Small intestine (tissue), 7 donors: ENCODE results near the gene JAKMIP1. TPM values are rescaled to one million over a fixed set of nuclear protein-coding genes. Genes with fewer than 3 reads are reported as not detected.

ENCODE experiments used
- DNase-seq, 2 donors: peaks; one replicate each; pipeline versions ENCODE4 v3.0.0 to v3.0.0-alpha.2; 2013
- FAIRE-seq: peaks from 2 replicates; lab custom pipeline; 2012; peaks lifted over from hg19 to GRCh38; lab: Jason Lieb, UNC
- H3K27ac ChIP-seq, 3 donors: one replicate each; pipeline ENCODE4 v1.5.1; 2013; ENCODE audit warnings: low read length in 2 of 3, mild to moderate bottlenecking in 2 of 3, control low read depth in 1 of 3, inconsistent platforms in 1 of 3, low read depth in 1 of 3, moderate library complexity in 1 of 3
- H3K27me3 ChIP-seq, 3 donors: one replicate each; pipeline ENCODE4 v1.6.1; 2013; ENCODE audit warnings: low read length in 3 of 3, inconsistent platforms in 1 of 3; ENCODE audit not compliant: control insufficient read depth in 3 of 3, insufficient read depth in 3 of 3
- H3K36me3 ChIP-seq, 3 donors: one replicate each; pipeline ENCODE4 v1.6.1; 2013; ENCODE audit warnings: low read length in 3 of 3, inconsistent platforms in 1 of 3, low read depth in 1 of 3, mild to moderate bottlenecking in 1 of 3, moderate library complexity in 1 of 3; ENCODE audit not compliant: control insufficient read depth in 3 of 3, insufficient read depth in 2 of 3
- H3K4me1 ChIP-seq, 3 donors: one replicate each; pipeline ENCODE4 v1.6.1; 2013; ENCODE audit warnings: low read length in 2 of 3, inconsistent platforms in 1 of 3, low read depth in 1 of 3, mild to moderate bottlenecking in 1 of 3, moderate library complexity in 1 of 3; ENCODE audit not compliant: control insufficient read depth in 3 of 3, insufficient read depth in 2 of 3
- H3K4me3 ChIP-seq, 3 donors: one replicate each; pipeline ENCODE4 v1.5.1; 2013; ENCODE audit warnings: low read length in 3 of 3, control low read depth in 1 of 3, inconsistent platforms in 1 of 3, low read depth in 1 of 3, mild to moderate bottlenecking in 1 of 3, moderate library complexity in 1 of 3
- H3K9me3 ChIP-seq, 2 donors: one replicate each; pipeline ENCODE4 v1.6.1; 2013; ENCODE audit warnings: low read depth in 1 of 2, low read length in 1 of 2; ENCODE audit not compliant: control insufficient read depth in 2 of 2, insufficient read depth in 1 of 2
- WGBS, 3 donors: extraction: QIAGEN DNeasy Blood & Tissue Kit; methylation state at CpG; one replicate each; pipeline ENCODE4 v1.1.7; 2013; 5-methylcytosine and 5-hydroxymethylcytosine counted together
- polyA plus RNA-seq, 4 donors: library from polyadenylated mRNA; stranded (reverse) in 3 of 4; unstranded in 1 of 4; fragments of 200-250 nt in 3 of 4; fragments of 120-200 nt in 1 of 4; gene quantifications; one replicate each; pipeline versions ENCODE4 v1.2.1 to v1.2.3, GENCODE V29; 2013
- donor health status: healthy with polysubstance abuse.
- donor health status: control.
- donor health status: control.
- donor health status: Bipolar disorder and iron deficiency.
- donor health status: healthy.

Gene JAKMIP1
- polyA plus RNA-seq, 4 donors, result 0.25 to 1.8 (median 1.0) TPM

DNA sequence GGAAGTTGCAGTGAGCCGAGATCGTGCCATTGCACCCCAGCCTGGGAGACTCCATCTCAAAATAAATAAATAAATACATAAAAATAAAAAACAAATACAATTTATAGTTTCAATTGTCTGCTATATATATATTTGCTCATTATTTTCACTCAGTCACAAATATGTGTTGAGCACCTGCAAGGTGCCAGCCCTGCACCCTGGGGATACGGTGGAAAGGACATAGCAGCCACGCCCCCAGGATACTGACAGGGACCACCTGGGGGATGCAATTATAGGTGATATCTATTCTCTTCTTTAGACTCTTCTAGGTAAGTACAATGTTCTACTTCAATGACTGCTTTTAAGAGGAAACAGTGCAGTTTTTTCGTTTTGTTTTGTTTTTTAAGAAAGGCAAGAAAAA is 85.0 kb downstream of the JAKMIP1 start:
- 47 to 60% (median 56%) methylated on average over 5 of the region's 5 CpGs for WGBS, 3 donors
- no peak for FAIRE-seq
- Histone ChIP-seq H3K27me3 (peaks cover 0 to 3% (median 0%) of the 10 kb centered on the region in 3 donors), H3K4me3 (no peak overlapping the region), H3K9me3 (no peaks in the 10 kb centered on the region), H3K27ac (no peak overlapping the region), H3K36me3 (no peaks in the 10 kb centered on the region), H3K4me1 (no peaks in the 10 kb centered on the region)
- DNase-seq, result no peak

DNA sequence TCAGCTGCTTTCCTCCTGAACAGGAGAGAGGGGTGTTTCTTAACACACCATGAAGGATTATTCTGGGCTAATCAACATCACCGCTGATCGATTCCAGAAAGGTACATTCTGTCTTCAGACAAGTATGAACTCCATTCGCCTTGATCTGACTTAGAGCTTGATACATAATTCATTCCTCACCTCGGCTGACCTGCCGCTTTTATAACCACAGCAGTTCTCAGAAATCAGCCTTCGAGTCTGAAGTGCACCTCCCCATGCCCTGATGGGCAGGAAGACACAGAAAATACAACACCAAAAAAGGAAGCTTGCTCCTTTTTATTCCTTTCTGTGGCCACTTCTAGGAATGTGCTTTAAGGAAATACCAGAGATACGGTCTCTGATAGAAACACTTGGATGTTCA is 85.7 kb downstream of the JAKMIP1 start:
- peaks cover 0 to 3% (median 0%) of the 10 kb centered on the region in 3 donors for H3K27me3 ChIP-seq
- H3K4me3 ChIP-seq, result no peak overlapping the region
- FAIRE-seq, result no peak
- no peak for DNase-seq
- no peaks in the 10 kb centered on the region for H3K36me3 ChIP-seq
- no peaks in the 10 kb centered on the region for H3K9me3 ChIP-seq
- 65 to 67% (median 66%) methylated on average over 7 of the region's 7 CpGs for WGBS, 3 donors
- no peaks in the 10 kb centered on the region for H3K4me1 ChIP-seq
- no peak overlapping the region for H3K27ac ChIP-seq

DNA sequence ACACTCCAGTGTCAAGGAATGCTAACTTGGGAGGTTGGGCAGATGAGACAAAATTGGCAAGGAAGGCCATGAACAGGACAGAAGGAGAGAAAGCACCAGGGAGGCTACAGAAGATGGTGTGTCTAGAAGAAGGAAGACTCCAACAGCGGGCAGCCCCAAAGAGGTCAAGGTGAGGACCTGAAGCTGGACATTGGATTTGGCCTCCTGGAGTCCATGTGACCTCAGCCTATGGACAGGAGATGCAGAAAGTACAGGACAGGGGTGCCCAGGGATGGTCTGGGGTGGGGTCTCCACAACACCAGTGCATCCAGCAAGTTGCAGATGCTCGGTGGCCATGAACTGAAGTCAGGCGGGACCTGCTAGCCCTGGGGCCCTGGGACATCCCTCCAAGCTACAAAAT is 86.2 kb downstream of the JAKMIP1 start:
- WGBS, 3 donors, result 80 to 96% (median 91%) methylated on average over 3 of the region's 3 CpGs
- FAIRE-seq, result no peak

DNA sequence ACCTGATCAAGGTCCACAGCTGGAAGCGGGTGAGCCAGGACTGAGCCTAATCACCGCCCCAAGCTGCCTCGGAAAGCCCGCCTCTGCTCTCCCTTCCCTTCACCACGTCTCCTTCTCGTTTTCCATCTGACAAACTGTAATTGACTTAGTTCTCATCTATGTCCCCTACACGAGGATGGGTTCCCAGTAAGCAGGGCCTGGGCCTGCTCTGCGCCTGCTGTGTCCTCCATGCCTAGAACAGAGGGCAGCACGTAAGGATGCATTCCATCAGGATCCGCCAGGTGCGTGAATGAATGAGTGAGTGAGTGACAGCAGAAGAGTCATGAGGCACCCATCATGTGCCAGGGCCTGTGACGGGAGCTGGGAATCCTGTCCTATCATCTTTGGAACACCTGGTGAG is 86.7 kb downstream of the JAKMIP1 start:
- Histone ChIP-seq H3K36me3 (no peaks in the 10 kb centered on the region), H3K27me3 (peaks cover 0 to 3% (median 0%) of the 10 kb centered on the region in 3 donors), H3K9me3 (no peaks in the 10 kb centered on the region), H3K4me1 (no peaks in the 10 kb centered on the region), H3K27ac (no peak overlapping the region), H3K4me3 (no peak overlapping the region)
- 66 to 78% (median 69%) methylated on average over 12 of the region's 12 CpGs for WGBS, 3 donors
- FAIRE-seq (no peak), DNase-seq (no peak)

More for the DNA sequence above, 86.2 kb downstream of the JAKMIP1 start:
- no peak for DNase-seq
- Histone ChIP-seq H3K4me3 (no peak overlapping the region), H3K27ac (no peak overlapping the region), H3K36me3 (no peaks in the 10 kb centered on the region), H3K27me3 (peaks cover 0 to 3% (median 0%) of the 10 kb centered on the region in 3 donors), H3K9me3 (no peaks in the 10 kb centered on the region), H3K4me1 (no peaks in the 10 kb centered on the region)

DNA sequence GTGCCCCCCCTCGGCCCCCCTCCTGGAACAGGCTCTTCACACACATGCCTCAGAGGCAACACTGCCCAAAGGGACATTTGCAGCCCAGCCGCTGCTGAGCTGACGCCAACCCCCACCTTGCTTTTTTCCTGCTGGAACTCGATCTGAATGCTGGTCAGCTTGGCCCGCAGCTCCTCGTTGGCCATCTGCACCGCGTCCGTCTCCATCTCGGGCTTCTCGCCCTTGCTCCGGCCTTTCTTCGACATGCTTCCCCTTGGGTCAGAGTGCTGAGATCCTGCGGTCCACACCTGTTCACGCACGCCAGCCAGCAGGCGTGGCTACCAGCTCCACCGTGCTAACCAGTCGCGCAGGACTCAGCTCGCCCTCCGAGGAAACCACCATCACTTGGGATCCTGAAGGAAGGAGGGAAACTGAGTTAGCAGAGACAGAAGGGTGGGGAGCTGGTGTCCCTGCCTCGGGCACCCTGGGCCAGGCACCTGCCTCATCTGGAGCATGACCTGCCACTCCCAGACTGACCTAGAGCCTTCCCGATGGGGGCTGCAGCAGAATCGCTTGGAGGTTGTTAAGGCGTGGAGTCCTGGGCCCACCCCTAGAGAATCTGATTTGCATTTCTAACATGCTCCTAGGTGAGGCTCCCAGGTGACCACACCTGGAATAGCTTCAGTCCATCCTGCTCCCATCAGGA is 87.6 kb downstream of the JAKMIP1 start:
- DNase-seq, result no peak
- no peaks in the 10 kb centered on the region for H3K9me3 ChIP-seq
- H3K27ac ChIP-seq, result no peak overlapping the region
- H3K4me1 ChIP-seq, result no peaks in the 10 kb centered on the region
- no peak for FAIRE-seq
- H3K27me3 ChIP-seq, result peaks cover 0 to 3% (median 0%) of the 10 kb centered on the region in 3 donors
- H3K4me3 ChIP-seq, result no peak overlapping the region
- no peaks in the 10 kb centered on the region for H3K36me3 ChIP-seq
- WGBS, 3 donors, result 73 to 79% (median 78%) methylated on average over 26 of the region's 26 CpGs

DNA sequence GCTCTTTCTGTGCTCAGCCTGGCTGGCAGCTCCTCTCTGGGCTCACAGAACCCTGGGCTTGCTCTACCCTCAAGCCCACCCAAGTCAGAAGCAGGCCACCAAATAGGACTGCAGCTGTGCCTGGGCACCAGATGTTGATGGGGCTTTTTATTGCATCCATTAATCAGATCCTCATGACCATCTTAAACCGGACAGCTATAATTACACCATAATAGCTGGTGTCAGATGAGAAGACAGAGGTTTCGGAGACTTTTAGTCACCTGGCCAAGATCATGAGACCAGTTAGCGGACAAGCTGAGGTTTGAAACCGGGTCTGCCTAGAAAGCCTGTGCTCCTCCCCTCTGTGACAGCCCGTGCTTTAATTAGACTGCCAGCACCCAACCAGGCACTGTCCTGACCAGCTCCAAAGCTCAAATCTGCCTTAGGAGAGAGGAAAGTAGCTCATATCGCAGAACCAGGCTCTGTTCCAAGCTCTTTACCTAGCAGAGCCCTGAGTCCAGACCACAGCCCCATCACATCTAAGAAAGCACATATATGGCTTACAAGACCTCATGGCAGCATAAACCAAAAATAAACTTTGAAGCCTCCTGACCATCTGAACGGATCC is 88.9 kb downstream of the JAKMIP1 start:
- no peak for DNase-seq
- Histone ChIP-seq H3K4me3 (no peak overlapping the region), H3K27ac (no peak overlapping the region), H3K9me3 (no peaks in the 10 kb centered on the region), H3K36me3 (no peaks in the 10 kb centered on the region), H3K27me3 (peaks cover 0 to 3% (median 0%) of the 10 kb centered on the region in 3 donors), H3K4me1 (no peaks in the 10 kb centered on the region)
- FAIRE-seq, result no peak
- WGBS, 3 donors, result 60 to 76% (median 69%) methylated on average over 7 of the region's 7 CpGs

DNA sequence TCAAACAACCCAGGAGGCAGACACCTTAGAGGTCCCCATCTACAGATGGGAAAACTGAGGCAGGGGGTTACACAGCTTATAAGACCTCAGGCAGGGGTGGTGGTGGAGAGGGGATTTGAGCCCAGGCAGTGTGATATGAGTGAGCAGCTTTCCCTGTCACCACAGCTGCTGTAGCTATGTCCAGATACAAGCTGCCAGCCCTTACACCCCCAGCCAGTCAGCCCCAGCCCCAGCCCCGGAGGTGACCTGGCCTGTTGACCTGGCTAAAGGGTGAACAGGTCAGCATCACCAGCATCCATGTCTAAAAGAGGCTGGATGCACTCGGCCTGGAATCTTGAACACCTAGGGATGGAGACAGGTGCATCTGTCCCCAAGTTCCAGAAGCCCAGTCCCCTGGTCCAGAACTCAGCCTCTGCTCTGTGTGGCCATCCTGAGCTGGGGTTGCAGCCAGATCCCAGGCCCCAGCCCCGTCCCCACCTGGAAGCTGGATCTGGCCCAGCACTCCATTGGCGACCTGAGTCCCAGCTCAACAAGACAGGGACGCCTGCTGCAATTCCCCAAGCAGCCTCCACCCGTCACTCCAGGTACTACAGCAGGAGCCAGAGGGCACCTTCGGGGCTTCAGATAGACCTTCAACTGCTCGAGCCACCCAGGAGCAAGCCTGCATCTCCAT is 89.5 kb downstream of the JAKMIP1 start:
- Histone ChIP-seq H3K27ac (no peak overlapping the region), H3K9me3 (no peaks in the 10 kb centered on the region), H3K4me1 (no peaks in the 10 kb centered on the region), H3K27me3 (peaks cover 0 to 4% (median 0%) of the 10 kb centered on the region in 3 donors), H3K36me3 (no peaks in the 10 kb centered on the region), H3K4me3 (no peak overlapping the region)
- 48 to 77% (median 55%) methylated on average over 8 of the region's 8 CpGs for WGBS, 3 donors
- no peak for DNase-seq
- no peak for FAIRE-seq

DNA sequence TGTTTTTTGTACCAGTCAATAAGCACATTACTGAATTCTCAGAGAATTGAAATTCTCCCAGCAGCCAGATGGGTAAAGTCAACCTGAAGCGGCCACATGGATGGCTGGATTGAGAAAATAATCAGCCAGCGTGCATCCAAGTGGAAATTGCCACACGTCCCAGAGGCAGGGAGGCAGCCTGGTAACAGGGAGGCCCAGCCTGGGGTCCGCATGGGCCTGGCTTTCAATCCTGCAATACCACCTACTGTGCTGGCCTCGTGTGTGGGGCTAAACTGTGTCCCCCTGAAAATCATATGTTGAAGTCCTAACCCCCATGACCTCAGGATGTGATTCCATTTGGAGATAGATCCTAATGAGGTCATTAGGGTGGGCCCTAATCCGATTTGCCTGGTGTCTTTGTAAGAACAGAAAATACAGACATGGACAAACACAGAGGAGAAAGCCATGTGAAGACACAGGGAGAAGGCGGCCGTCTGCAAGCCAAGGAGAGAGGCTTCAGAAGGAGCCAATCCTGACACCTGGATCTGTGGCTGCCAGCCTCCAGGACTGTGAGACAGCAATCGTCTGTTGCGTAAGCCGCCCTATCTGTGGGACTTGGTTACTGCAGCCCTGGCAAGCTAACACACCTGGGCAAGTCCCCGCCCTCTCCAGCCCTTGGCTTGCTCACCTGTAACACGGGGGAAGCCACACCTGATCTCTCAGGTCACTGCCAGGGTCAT is 90.3 kb downstream of the JAKMIP1 start:
- Histone ChIP-seq H3K27me3 (peaks cover 0 to 4% (median 0%) of the 10 kb centered on the region in 3 donors), H3K27ac (no peak overlapping the region), H3K36me3 (no peaks in the 10 kb centered on the region), H3K9me3 (no peaks in the 10 kb centered on the region), H3K4me1 (no peaks in the 10 kb centered on the region), H3K4me3 (no peak overlapping the region)
- WGBS, 3 donors, result 39 to 57% (median 42%) methylated on average over 13 of the region's 13 CpGs
- DNase-seq (peak; percentile 24 to 47), FAIRE-seq (no peak)
